Ishikawa (cell line): ENCODE data around the gene NOD2.

Source experiments
- CEBPB ChIP-seq: IDR thresholded peaks from 2 replicates; pipeline ENCODE4 v1.6.1; 2012
- CREB1 ChIP-seq: IDR thresholded peaks from 2 replicates; pipeline ENCODE4 v1.6.1; 2012; ENCODE audit warnings: low read depth
- EGR1 ChIP-seq: IDR thresholded peaks from 2 replicates; pipeline ENCODE4 v1.6.1; 2012
- EP300 ChIP-seq: IDR thresholded peaks from 2 replicates; pipeline ENCODE4 v1.6.1; 2012; ENCODE audit warnings: borderline replicate concordance
- FOXM1 ChIP-seq: IDR thresholded peaks from 2 replicates; pipeline ENCODE4 v1.6.1; 2012; ENCODE audit warnings: low read depth, borderline replicate concordance
- NFIC ChIP-seq: IDR thresholded peaks from 2 replicates; pipeline ENCODE4 v1.6.1; 2012
- RAD21 ChIP-seq: IDR thresholded peaks from 2 replicates; pipeline ENCODE4 v1.6.1; 2012; ENCODE audit warnings: low read depth
- TAF1 ChIP-seq: IDR thresholded peaks from 2 replicates; pipeline ENCODE4 v1.6.1; 2012; ENCODE audit warnings: low read depth, mild to moderate bottlenecking
- TCF12 ChIP-seq: IDR thresholded peaks from 2 replicates; pipeline ENCODE4 v1.6.1; 2012; ENCODE audit warnings: low read depth
- TEAD4 ChIP-seq: IDR thresholded peaks from 2 replicates; pipeline ENCODE4 v1.6.1; 2012
- YY1 ChIP-seq: IDR thresholded peaks from 2 replicates; pipeline ENCODE4 v1.6.1; 2012; ENCODE audit warnings: low read depth
- ZBTB7A ChIP-seq: IDR thresholded peaks from 2 replicates; pipeline ENCODE4 v1.6.1; 2012; ENCODE audit warnings: low read depth
- TF ChIP-seq, protein P1 (sequence below): IDR thresholded peaks from 2 replicates; pipeline ENCODE4 v1.6.1; 2012; ENCODE audit warnings: low read depth, mild to moderate bottlenecking
- TF ChIP-seq, protein P2 (sequence below): IDR thresholded peaks from 2 replicates; pipeline ENCODE4 v1.6.1; 2012
- TF ChIP-seq, protein P3 (sequence below): IDR thresholded peaks from 2 replicates; pipeline ENCODE4 v1.6.1; 2012

The NOD2 gene

DNA sequence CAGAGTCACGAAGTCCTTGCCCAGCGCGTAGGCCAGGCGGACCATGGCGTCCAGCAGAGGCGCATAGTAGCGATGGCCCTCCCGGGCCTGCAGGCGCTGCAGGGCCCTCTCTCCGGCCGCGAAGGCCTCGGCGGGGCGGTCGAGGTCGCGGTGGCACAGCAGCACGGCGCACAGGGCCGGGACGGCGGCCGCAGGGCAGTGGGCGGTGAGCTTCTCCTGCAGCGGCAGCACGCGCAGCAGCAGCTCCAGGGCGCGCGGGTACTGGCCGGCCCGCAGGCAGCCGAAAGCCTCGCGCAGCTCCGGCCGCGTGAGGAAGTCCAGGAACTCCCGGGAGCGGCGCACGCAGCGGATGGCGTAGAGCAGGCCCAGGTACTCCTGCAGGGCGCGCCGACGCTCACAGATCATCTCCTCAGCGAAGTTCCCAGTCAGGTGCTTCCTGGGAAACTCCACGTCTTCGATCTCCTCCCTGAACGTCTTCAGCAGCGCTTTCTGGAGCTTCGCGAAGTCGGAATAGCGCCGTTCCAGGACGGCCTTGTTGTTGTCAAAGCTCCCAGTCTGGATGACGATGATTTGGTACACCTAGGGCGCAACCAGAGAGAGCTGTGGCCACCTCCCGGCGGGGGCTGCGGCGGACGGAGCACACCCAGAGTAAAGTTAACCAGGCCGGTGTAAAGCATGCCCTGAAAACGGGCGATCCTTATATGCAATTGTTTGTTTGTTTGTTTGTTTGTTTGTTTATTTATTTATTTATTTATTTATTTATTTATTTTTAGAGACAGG lies 19.7 kb upstream of the NOD2 start:
- TF ChIP-seq, protein P1, sequence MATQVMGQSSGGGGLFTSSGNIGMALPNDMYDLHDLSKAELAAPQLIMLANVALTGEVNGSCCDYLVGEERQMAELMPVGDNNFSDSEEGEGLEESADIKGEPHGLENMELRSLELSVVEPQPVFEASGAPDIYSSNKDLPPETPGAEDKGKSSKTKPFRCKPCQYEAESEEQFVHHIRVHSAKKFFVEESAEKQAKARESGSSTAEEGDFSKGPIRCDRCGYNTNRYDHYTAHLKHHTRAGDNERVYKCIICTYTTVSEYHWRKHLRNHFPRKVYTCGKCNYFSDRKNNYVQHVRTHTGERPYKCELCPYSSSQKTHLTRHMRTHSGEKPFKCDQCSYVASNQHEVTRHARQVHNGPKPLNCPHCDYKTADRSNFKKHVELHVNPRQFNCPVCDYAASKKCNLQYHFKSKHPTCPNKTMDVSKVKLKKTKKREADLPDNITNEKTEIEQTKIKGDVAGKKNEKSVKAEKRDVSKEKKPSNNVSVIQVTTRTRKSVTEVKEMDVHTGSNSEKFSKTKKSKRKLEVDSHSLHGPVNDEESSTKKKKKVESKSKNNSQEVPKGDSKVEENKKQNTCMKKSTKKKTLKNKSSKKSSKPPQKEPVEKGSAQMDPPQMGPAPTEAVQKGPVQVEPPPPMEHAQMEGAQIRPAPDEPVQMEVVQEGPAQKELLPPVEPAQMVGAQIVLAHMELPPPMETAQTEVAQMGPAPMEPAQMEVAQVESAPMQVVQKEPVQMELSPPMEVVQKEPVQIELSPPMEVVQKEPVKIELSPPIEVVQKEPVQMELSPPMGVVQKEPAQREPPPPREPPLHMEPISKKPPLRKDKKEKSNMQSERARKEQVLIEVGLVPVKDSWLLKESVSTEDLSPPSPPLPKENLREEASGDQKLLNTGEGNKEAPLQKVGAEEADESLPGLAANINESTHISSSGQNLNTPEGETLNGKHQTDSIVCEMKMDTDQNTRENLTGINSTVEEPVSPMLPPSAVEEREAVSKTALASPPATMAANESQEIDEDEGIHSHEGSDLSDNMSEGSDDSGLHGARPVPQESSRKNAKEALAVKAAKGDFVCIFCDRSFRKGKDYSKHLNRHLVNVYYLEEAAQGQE, result no peak
- TF ChIP-seq, protein P2, sequence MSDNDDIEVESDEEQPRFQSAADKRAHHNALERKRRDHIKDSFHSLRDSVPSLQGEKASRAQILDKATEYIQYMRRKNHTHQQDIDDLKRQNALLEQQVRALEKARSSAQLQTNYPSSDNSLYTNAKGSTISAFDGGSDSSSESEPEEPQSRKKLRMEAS, result no peak
- TF ChIP-seq EGR1, result no peak
- no peak for TF ChIP-seq TAF1
- TF ChIP-seq TEAD4, result no peak
- TF ChIP-seq YY1, result no peak
- TF ChIP-seq CEBPB, result no peak
- TF ChIP-seq FOXM1, result no peak
- no peak for TF ChIP-seq RAD21
- TF ChIP-seq ZBTB7A, result no peak
- no peak for TF ChIP-seq NFIC
- TF ChIP-seq TCF12, result no peak

DNA sequence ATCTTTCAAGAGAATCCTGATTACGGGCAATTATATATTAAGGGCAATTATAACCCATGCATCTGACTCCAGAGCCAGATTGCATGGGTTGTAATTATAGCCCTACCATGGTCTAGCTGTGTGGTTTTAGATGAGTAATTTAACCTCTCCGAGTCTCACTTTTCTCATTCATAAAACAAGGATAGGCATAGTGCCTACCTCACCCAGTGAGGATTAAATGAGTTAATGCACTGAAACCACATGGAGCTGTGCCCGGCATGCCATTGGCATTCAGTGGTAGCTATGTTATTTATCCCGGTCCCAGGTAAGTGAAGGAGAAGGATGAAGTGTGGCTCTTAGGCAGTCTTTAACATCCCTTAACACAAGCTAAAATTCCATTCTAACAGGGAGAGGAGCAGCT lies 18.6 kb upstream of the NOD2 start:
- no peak for TF ChIP-seq RAD21
- TF ChIP-seq NFIC, result peak; percentile 34; the same call in 1 of the 2 replicates
- TF ChIP-seq, protein P3, sequence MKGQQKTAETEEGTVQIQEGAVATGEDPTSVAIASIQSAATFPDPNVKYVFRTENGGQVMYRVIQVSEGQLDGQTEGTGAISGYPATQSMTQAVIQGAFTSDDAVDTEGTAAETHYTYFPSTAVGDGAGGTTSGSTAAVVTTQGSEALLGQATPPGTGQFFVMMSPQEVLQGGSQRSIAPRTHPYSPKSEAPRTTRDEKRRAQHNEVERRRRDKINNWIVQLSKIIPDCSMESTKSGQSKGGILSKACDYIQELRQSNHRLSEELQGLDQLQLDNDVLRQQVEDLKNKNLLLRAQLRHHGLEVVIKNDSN, result no peak
- no peak for TF ChIP-seq EGR1
- TF ChIP-seq FOXM1, result no peak

DNA sequence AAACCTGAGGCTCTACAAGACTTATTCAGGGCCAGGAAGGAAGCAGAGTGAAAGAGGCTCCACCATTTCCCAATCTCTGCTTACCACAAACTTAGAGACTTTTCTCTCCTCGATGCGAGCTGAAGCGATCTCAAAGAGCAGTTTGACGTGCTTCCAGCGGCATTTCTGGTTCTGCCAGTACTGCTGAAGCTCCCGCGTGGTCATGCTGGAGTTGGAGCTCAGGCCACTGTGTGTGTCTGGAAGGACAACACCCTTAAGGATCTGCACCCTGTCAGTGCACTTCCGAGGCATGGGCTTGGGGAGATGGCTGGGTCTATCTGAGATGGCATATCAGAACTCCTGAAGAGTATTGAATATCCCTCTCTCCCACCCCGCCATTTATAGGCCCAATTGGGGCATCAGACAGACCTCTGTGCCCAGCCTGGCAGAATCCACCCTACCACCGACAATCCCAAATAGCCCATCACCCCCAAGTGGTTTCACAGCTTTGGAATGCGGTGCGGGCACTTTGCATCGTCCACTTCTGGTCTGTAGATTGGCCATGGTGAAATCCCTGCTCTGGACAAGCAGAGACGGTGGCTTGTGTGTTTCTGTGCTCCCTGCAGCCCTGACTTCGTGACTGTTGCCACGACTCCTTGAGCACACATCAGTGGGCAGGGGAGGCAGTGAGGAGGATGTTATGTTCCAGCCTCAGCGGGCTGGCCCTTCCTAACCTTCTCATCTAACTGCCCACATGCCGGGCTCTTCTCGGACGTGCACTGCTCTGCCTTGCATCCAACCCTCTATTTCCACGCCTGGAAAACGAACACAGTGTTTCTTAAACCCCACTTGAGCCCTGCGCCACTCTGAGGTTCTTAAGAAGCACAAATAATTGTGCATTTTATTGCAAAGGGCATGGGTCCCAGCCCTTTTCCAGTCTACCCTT lies 17.5 kb upstream of the NOD2 start:
- TF ChIP-seq NFIC, result no peak
- no peak for TF ChIP-seq RAD21
- TF ChIP-seq TAF1, result no peak
- TF ChIP-seq, protein P2, result no peak
- TF ChIP-seq, protein P1, result no peak
- TF ChIP-seq EGR1, result no peak
- TF ChIP-seq, protein P3, result no peak
- TF ChIP-seq ZBTB7A, result no peak
- no peak for TF ChIP-seq TCF12
- no peak for TF ChIP-seq CREB1
- TF ChIP-seq YY1, result no peak
- TF ChIP-seq TEAD4, result no peak
- no peak for TF ChIP-seq EP300

DNA sequence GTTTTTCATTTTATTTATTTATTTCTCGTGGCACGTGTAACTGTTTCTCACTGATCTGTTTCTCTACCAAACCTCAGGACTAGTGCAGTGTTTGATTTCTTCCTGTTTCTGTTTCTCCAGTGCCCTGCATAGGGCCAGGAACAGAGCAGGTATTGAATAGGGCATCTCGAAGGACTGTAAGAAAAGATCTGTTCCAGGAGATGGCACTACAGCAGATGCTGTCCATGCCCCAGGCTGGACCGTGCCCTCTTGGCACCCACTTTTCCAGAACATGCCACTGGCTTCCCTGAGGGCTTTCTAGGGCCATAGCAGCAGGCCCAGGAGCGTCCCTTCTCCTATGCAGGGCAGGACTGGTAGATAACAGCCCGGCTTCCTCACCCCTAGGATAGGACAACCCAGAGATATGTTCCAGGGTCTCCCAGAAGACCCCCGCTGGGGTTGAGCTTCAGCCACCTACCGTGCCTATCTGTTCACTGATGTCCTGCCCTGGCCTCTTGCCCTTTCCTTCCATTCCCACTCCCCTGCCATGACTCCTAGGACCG lies 16.7 kb upstream of the NOD2 start:
- TF ChIP-seq EP300 (no peak), RAD21 (no peak), TCF12 (no peak), FOXM1 (no peak), ZBTB7A (no peak)
- TF ChIP-seq, protein P3, result no peak

DNA sequence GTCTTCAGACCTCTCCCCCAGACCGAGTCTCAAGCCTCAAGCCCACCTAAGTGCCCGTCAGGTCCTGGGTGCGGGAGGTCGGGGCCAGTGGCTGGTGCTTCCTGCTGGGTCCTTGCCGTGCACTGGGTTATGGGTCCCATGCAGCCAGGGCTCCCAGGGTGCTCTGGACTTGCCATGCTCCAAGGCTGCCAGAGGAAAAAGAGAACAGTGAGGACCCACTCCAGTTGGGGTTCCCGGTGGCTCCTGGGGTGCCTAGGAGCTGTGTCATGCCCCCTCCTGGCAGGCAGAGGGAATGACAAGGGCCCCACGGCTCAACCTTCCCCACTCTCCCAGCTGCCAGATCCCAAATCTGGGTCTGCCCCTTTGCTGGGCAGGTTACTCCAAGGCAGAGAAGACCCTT lies 16.1 kb upstream of the NOD2 start:
- no peak for TF ChIP-seq TEAD4
- TF ChIP-seq, protein P2, result no peak
- TF ChIP-seq, protein P3, result no peak
- TF ChIP-seq ZBTB7A, result no peak
- no peak for TF ChIP-seq EP300
- TF ChIP-seq RAD21, result no peak
- TF ChIP-seq, protein P1, result no peak
- no peak for TF ChIP-seq CREB1
